OCI-LY3 (cell line): ENCODE measurements around the gene FAM81B.
"Not testable (repeated sequence)": the region's sequence is repeated elsewhere in the genome, so short reads cannot be mapped to it uniquely, and the experiment has no call there.

Experiments used
- H2AFZ ChIP-seq: fragments of 200-600, 300-600 bp; shearing (Covaris generic); 2 replicates; pipeline ENCODE4 v1.6.0; 2014; ENCODE audit warnings: antibody characterized with exemption, low read depth, low read length
- H3K27ac ChIP-seq: fragments of 200-600, 300-600 bp; sonication (generic); 2 replicates; pipeline ENCODE4 v1.5.1; 2014; ENCODE audit warnings: mild to moderate bottlenecking, low read length, moderate library complexity, mixed read lengths
- H3K27me3 ChIP-seq: fragments of 200-600, 300-600 bp; sonication (generic); 2 replicates; pipeline ENCODE4 v1.6.1; 2014; ENCODE audit warnings: low read depth, low read length, mixed read lengths
- H3K36me3 ChIP-seq: fragments of 200-600, 300-600 bp; sonication (generic); replicated peaks from 2 replicates; pipeline ENCODE3; 2014; ENCODE audit warnings: low read depth, low read length, mixed read lengths
- H3K4me1 ChIP-seq: fragments of 300-600, 200-600 bp; sonication (generic); 2 replicates; pipeline ENCODE4 v1.6.1; 2014; ENCODE audit warnings: low read length, mixed read lengths
- H3K4me2 ChIP-seq: fragments of 200-600, 300-600 bp; sonication (generic); 2 replicates; pipeline ENCODE4 v1.6.1; 2014; ENCODE audit warnings: low read length, mixed read lengths
- H3K4me3 ChIP-seq: fragments of 300-600, 200-600 bp; sonication (generic); 2 replicates; pipeline ENCODE4 v1.5.1; 2014; ENCODE audit warnings: antibody characterized with exemption, mild to moderate bottlenecking, low read length, moderate library complexity
- H3K79me2 ChIP-seq: fragments of 300-600, 200-600 bp; shearing (Covaris generic); 2 replicates; pipeline ENCODE4 v1.6.1; 2014; ENCODE audit warnings: mild to moderate bottlenecking, low read length, mixed read lengths
- H3K9ac ChIP-seq: fragments of 300-600, 200-600 bp; shearing (Covaris generic); 2 replicates; pipeline ENCODE4 v1.6.0; 2014; ENCODE audit warnings: mild to moderate bottlenecking, low read length, moderate library complexity
- H3K9me3 ChIP-seq: fragments of 200-600, 300-600 bp; shearing (Covaris generic); 2 replicates; pipeline ENCODE4 v1.6.1; 2014; ENCODE audit warnings: low read length, mixed read lengths; ENCODE audit not compliant: insufficient read depth
- H4K20me1 ChIP-seq: fragments of 200-600, 300-600 bp; sonication (generic); 2 replicates; pipeline ENCODE4 v1.6.1; 2016; ENCODE audit warnings: low read length, mixed read lengths; ENCODE audit not compliant: insufficient read depth
- CTCF ChIP-seq: fragments of 200-600, 300-600 bp; sonication (generic); IDR thresholded peaks from 2 replicates; pipeline ENCODE4 v1.5.1; 2014; ENCODE audit warnings: antibody characterized with exemption, low read length, low read depth
- EZH2phosphoT487 ChIP-seq: fragments of 200-600 bp; shearing (Covaris generic); IDR thresholded peaks from 2 replicates; pipeline ENCODE4 v1.6.1; 2018; ENCODE audit warnings: antibody characterized with exemption, mixed run types, low read depth

Gene FAM81B

GRCh38 chr5:95385334-95385733, 5.8 kb upstream of the FAM81B start:
- Histone ChIP-seq H3K9ac (no peak overlapping the region), H3K4me1 (peaks cover 1% of the 10 kb centered on the region), H3K27me3 (no peaks in the 10 kb centered on the region), H4K20me1 (no peaks in the 10 kb centered on the region), H3K9me3 (no peaks in the 10 kb centered on the region), H2AFZ (no peak overlapping the region), H3K36me3 (no peaks in the 10 kb centered on the region), H3K4me3 (no peak overlapping the region), H3K4me2 (no peak overlapping the region), H3K79me2 (no peaks in the 10 kb centered on the region), H3K27ac (no peak overlapping the region)
- TF ChIP-seq EZH2phosphoT487 (no peak), CTCF (no peak)

- H3K79me2 ChIP-seq, H4K20me1 ChIP-seq, H3K4me1 ChIP-seq, H3K9ac ChIP-seq, H3K27ac ChIP-seq, H3K9me3 ChIP-seq, H3K27me3 ChIP-seq, H3K36me3 ChIP-seq, H2AFZ ChIP-seq, H3K4me3 ChIP-seq, H3K4me2 ChIP-seq: not testable (repeated sequence)
Observed at GRCh38 chr5:95391965-95392364, 799 bp downstream of the FAM81B start.

GRCh38 chr5:95392593-95393182, 1.5 kb downstream of the FAM81B start:
- Histone ChIP-seq H2AFZ (no peak overlapping the region), H3K9me3 (no peaks in the 10 kb centered on the region), H4K20me1 (no peaks in the 10 kb centered on the region), H3K27ac (no peak overlapping the region), H3K4me1 (peaks cover 8% of the 10 kb centered on the region), H3K27me3 (no peaks in the 10 kb centered on the region), H3K4me2 (no peak overlapping the region), H3K79me2 (no peaks in the 10 kb centered on the region), H3K4me3 (no peak overlapping the region), H3K9ac (no peak overlapping the region), H3K36me3 (no peaks in the 10 kb centered on the region)
- TF ChIP-seq EZH2phosphoT487 (no peak), CTCF (no peak)

GRCh38 chr5:95393279-95393678, 2.1 kb downstream of the FAM81B start:
- no peak overlapping the region for H3K27ac ChIP-seq

More at GRCh38 chr5:95393279-95393678, 2.1 kb downstream of the FAM81B start:
- Histone ChIP-seq H3K4me2 (no peak overlapping the region), H3K9me3 (no peaks in the 10 kb centered on the region), H4K20me1 (no peaks in the 10 kb centered on the region), H3K79me2 (no peaks in the 10 kb centered on the region), H3K4me3 (no peak overlapping the region), H3K36me3 (no peaks in the 10 kb centered on the region), H3K4me1 (peaks cover 8% of the 10 kb centered on the region), H2AFZ (no peak overlapping the region), H3K27me3 (no peaks in the 10 kb centered on the region), H3K9ac (no peak overlapping the region)
- TF ChIP-seq EZH2phosphoT487: no peak
- TF ChIP-seq CTCF: no peak
